KG1 (cell line): Measurements from ENCODE around the gene MYO1C.
"Not testable (repeated sequence)": the region's sequence is repeated elsewhere in the genome, so short reads cannot be mapped to it uniquely, and the experiment has no call there.

ENCODE experiments used
- DNase-seq: peaks from one replicate; lab custom pipeline; 2025; lab: John Stamatoyannopoulos, UW

Gene MYO1C

DNA sequence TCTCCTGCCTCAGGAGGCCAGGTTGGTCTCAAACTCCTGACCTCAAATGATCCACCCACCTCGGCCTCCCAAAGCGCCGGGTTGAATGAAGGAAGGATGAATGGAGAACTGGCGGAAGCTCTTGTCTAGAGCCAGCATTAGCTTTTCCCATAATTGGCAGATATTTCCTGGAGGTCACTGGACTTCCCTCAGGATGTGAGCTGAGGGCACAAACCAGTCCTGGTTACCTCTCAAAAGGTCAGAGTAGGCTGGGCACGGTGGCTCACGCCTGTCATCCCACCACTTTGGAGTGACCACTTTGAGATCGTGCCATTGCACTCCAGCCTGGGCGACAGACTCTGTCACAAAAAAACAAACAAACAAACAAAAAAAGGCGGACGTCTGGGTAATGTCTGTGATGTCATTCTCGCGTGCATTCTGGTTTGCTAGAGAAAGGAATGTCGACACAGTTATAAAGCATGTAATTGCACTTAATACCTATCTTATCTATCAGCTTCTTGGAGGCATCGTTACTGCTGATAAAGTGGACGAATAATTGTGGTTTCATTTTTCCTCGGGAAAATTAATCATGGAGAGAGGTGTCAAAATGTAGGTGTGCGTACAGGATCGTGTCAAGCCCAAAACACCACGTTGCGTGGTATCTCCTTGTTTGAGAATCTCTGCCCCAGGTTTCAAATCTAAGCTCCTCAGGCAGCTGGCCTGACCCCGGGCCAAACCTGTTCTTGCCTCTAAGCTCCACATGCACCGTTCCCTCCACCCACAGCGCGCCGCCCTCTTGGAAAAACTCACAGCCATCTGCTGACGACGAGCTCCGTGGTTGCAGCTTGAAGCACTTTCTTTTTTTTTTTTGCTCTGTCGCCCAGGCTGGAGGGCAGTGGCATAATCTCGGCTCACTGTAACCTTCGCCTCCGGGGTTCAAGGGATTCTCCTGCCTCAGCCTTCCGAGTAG, 30.0 kb downstream of the MYO1C start:
- DNase-seq, result no peak

DNA sequence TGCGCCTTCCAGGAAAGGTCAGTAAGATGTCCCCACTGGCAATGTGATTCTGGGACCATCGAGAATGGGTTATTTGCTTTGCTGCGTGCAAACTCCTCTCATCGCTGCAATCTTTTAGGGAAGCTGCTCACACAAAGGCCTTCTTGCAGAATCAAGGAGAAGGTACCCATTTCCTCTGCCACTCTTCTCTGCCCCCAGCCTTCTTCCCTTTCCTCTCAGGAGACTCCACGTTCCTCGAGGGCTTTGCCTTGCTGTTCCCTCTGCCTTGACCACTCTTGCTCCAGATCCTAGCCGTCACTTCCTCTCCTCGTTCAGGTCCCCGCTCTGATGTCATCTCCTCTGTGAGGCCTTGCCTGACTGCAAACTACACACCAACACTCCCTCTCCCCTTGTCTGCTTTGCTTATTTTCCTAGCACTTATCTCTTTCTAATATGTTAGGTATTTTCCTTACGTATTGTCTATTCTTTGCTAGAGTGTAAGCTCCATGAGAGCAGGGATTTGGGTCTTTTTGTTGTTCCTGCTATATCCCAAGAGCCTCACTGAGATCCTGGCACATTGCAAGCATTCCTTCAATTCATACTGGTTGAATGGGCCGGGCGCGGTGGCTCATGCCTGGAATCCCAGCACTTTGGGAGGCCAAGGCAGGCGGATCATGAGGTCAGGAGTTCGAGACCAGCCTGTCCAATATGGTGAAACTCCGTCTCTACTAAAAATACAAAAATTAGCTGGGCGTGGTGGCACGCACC, 31.1 kb downstream of the MYO1C start:
- DNase-seq, result no peak

GRCh38 chr17:1460233-1460632, 32.3 kb downstream of the MYO1C start:
- no peak for DNase-seq

DNA sequence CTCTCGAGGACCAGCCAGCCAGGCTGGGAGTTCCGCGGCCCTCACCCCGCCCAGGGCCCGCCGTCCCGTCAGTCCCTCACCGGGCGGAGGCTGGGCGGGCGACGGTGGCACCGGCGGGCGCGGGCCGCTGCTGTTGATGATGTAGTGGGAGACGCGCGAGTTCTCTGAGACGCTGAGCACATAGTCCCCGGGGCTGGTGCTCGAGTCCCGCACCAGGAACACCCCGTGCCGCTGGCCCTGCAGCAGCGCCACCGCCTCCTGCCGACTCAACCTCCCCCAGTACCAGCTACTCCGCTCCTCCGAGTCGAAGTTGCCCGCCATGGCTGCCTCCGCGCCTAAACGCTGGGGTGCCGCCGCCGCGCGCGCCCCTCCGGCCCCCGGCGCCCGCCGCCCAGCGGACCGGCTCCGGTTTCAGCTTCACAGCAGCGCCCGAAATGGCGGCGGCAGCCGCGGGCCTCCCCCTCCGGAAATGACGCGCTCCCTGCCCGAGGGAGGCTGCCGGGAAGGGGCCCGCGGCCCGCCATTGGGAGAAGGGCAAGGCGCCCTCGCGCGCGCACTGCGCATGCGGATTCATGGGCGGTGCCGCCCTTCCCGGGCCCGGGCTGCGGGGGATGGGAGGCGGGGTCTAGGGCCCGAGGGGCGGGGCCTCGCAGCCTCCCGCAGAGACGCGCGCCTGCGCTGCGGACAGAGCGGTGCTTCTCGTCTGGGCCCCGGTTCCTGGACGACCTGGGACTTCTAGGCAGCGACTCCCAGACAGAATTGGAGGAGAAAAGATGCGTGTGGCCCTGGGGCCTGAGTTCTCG, 36.5 kb downstream of the MYO1C start, which contains the start of gene CRK:
TSS of gene CRK (minus strand) at position 436 of the 803 bp plus-strand sequence. CDS start at position 321, 115 bp downstream.
- peak; percentile 68 for DNase-seq

DNA sequence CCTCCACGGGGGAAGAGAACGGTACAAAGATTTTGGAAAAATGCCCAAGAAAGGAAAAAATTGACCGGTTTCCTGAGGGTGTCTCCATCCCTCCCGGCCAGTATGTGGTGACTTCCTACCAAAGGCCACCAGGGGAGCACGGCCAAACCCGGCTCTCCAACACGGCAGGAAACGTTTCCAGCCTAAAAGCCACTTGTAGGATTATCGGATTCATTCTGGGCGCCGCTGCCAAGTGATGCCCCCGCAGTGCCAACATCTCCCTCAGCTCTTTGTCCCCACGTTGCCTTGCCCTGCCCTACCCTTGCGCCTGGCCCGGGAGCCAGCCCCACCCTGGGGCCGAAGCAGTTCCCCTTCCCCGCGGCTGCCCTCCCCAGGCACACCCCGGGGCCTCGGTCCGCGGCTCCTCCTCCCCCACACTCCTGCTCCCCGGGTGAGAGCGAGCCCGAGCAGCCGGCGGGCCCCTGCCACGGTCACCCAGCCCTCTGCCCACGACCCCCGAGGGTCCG, 37.1 kb downstream of the MYO1C start:
- DNase-seq, result no peak

GRCh38 chr17:1454541-1454940, 37.9 kb downstream of the MYO1C start:
- DNase-seq, result no peak

- DNase-seq, result not testable (repeated sequence)
Observed at GRCh38 chr17:1453694-1454093, 38.8 kb downstream of the MYO1C start.

GRCh38 chr17:1452836-1453235, 39.6 kb downstream of the MYO1C start:
- DNase-seq, result no peak

DNA sequence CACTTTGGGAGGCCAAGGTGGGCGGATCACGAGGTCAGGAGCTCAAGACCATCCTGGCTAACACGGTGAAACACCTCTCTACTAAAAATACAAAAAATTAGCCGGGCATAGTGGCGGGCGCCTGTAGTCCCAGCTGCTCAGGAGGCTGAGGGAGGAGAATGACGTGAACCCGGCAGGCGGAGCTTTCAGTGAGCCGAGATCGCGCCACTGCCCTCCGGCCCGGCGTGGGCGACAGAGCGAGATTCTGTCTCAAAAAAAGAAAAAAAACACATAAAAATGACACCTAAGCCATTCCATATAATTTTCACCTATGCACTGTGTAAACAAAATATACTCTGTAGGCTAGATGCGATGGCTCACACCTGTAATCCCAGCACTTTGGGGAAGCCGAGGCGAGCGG, 42.2 kb downstream of the MYO1C start:
- DNase-seq, result not testable (repeated sequence)

GRCh38 chr17:1449412-1449967, 43.0 kb downstream of the MYO1C start:
- DNase-seq, result no peak

GRCh38 chr17:1447052-1447451, 45.4 kb downstream of the MYO1C start:
- DNase-seq, result no peak

GRCh38 chr17:1446201-1446600, 46.3 kb downstream of the MYO1C start:
- no peak for DNase-seq

DNA sequence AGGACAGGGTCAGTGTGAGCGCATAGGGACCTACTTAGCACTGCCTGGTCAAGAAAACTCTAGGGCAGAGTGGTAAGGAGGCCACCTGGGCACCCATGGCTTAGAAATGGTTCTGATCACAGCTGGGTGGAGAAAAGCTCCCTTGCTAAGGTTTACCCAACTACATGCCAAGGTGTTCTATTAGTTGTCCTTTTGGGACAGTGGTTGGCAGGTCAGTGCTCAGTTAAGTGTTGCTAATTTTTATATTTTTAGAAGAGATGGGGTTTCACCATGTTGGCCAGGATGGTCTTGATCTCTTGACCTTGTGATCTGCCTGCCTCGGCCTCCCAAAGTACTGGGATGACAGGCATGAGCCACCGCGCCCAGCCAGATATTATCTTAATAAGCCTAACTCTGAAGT, 46.8 kb downstream of the MYO1C start:
- DNase-seq, result not testable (repeated sequence)

GRCh38 chr17:1442721-1443120, 49.8 kb downstream of the MYO1C start:
- DNase-seq, result not testable (repeated sequence)

GRCh38 chr17:1442187-1442586, 50.3 kb downstream of the MYO1C start:
- no peak for DNase-seq

GRCh38 chr17:1440921-1441320, 51.6 kb downstream of the MYO1C start:
- no peak for DNase-seq

GRCh38 chr17:1438593-1439083, 53.8 kb downstream of the MYO1C start:
- DNase-seq, result no peak

DNA sequence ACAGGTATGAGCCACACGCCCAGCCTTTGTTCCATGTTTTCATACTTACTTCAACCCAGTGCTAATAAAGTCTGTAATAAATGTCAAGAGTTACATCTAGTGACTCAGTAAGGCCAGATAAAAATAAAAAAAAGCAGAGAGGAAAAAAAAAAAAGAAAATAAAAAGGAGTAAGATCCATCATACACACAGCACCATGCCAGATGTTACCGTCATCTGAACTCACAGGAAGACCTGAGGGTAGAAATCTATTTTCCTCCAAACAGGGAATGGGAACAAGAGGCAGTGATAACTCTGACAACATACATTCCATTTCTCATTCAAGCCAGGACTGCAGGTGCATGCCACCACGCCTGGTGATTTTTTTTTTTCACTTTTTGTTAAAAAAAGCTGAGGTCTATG, 57.2 kb downstream of the MYO1C start:
- no peak for DNase-seq

DNA sequence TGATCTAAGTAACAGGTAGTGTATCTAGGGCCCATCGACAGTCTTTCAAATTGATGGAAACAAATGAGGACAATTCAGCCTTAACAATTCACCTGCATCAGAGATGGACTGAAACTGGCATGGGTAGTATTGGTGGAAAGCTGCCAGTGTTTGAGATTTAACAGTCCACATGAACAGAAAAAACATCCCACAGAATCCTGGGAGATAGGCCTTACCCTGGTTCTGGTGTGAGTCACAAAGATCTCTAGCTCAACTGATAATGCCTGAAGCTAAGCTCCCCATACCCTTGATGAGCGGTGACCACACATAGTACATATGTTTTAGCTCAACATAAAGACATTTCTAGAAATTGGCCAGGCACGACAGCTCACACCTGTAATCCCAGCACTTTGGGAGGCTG, 58.3 kb downstream of the MYO1C start:
- DNase-seq, result no peak

DNA sequence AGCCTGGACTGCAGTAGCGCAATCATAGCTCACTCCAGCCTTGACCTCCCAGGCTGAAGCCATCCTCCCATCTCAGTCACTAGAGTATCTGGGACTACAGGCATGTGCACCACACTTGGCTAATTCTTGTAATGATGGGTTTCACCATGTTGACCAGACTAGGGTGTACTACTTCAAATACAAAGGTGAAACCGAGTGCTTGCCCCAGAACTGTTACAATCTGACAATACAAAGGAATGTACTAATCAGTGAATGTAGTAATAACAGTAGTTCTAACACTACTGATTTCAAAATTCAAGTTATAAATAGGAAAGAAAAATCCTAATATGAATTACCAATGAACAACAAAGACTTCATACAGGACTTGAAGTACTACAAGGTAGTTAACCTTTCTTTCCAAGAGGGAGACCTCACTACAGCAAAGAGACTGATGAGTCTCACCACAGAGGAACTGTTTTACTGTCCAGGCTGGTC, 60.8 kb downstream of the MYO1C start:
- DNase-seq, result no peak

GRCh38 chr17:1423456-1424135, 68.9 kb downstream of the MYO1C start:
- DNase-seq, result no peak
